K562 treated with DMSO at 1 percent for 12 hours (cell line): ENCODE results near the gene SORCS2. TPM values are rescaled to one million over a fixed set of nuclear protein-coding genes. Genes with fewer than 3 reads are reported as not detected.

Source experiments
- total RNA-seq: library from RNA; unstranded; fragments of 300-600 nt; gene quantifications from 2 replicates; pipeline ENCODE4 v1.2.3, GENCODE V29; 2022; ENCODE audit not compliant: insufficient read depth

The SORCS2 gene
- not detected in 2 replicates for total RNA-seq

GRCh38 chr4:7192252-7193029 lies at the start of gene SORCS2:
TSS of gene SORCS2 (plus strand) at chr4:7192538.

GRCh38 chr4:7434766-7435150 lies 242.4 kb downstream of the SORCS2 start, which contains the start of gene PSAPL1:
TSS of gene PSAPL1 (minus strand) at chr4:7434930. CDS start at chr4:7434879, 51 bp downstream.

Other genes starting within 250 kb of the SORCS2 start
- 10.6 and 22.8 TPM in 2 replicates for gene TADA2B, start 149.2 kb upstream of the SORCS2 start, total RNA-seq
- gene GRPEL1, start 124.5 kb upstream of the SORCS2 start, total RNA-seq: 11.4 and 12.6 TPM in 2 replicates
- gene PSAPL1, start 242.4 kb downstream of the SORCS2 start, total RNA-seq: not detected in 2 replicates